ENCODE data around the gene CAPNS2.
"Not testable (repeated sequence)": the region's sequence is repeated elsewhere in the genome, so short reads cannot be mapped to it uniquely, and the experiment has no call there.

The CAPNS2 gene

DNA sequence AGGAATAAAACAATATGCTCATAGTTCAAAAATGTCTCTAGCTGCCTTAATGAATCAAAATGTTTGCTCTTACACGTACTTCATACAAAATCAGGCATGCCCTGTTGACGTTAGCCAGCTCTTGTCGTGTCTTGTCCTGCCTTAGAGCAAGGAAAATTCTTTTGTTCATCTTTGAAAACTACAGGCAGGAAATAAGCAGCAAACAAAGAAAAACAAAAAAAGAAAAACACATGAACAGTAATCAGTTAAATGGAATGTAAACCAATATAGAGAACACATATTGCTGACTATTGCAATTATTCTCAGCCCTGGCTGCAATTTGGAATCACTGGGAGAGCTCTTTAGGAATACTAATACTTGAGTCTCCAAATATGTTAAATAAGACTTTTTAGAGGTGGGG lies 1.7 kb downstream of the CAPNS2 start:
- DNase-seq (ENCODE audit: low read depth), result no peak

DNA sequence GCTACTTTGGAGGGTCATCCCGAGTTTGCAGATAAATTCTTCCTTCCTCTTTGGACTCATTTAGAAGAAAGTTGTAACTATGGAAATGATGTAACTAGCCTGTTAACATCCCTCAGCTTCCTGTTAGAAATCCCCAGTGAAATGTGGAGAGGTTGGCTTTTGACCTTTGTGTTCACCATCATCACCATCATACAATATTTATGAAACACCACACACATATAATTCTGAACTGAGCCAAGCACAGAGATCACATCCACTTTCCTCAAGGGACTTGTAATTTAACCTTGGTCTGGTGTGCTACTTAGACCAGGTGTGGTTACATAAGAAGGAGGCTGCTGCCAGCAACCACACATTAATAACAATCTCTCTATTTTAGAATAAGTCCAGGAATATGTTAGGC lies 2.5 kb downstream of the CAPNS2 start:
- no peak for DNase-seq (ENCODE audit: low read depth)

DNA sequence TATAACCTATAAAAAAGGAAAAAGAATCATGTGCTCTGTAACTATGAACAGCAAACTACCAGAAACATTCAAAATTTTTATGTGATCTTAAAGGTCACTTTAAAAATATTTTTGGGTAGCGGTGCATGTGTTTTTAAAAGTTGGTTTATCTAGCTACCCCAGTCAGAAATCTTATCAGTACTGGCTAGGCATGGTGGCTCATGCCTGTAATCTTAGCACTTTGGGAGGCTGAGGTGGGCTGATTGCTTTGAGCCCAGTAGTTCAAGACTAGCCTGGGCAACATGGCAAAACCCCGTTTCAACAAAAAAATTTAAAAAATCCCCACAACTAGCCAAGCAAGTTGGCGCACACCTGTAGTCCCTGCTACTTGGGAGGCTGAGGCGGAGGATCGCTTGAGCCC lies 3.7 kb downstream of the CAPNS2 start:
- no peak for DNase-seq (ENCODE audit: low read depth)

DNA sequence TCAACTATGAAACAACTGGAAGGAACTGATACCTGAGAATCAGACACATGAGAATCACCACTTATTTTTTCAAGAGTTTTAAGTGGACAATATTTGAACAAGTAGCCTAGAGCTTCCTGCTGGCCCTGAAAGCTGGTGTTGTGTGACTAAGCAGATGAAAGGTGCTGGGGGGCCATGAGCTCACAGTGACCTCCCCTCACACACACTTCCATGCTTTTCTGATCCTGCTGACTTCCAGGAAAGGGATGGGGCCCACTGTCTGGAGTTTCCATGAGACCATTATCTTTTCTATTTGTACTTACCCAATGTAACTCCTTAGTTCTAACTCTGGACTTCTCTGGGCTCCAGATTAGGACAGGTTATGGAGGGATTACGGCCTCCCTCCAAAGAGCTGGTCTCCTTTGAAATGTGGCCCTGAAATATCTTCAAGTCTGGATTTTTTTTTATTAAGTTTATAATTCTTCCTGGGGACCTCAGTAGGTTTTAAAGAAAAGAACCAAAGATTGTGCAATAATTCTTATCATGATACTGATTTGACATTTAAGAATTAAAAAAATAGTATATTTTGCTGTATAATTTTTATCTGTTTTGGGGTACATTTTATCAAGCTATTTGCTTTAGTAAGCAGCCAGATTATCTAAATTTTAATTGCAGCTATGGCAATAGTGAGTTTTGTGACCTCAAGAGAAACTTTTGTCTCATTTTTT lies 4.9 kb downstream of the CAPNS2 start:
- no peak for DNase-seq (ENCODE audit: low read depth)

DNA sequence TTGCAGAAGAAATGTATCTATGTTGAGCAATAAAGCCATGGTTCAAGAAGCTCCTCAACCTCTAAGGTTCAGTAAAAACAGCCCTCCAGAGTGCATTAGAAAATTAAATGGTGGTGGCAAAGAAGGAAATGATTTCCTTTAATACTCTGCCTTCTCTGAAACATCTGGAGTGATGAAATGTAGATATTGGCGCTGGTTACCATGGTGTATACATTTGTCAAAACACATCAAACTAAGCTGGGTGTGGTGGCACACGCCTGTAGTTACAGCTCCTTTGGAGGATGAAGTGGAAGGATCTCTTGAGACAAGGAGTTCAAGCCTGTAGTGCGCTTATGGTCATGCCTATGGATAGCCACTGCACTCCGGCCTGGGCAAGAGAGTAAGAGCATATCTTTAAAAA lies 6.0 kb downstream of the CAPNS2 start:
- no peak for DNase-seq (ENCODE audit: low read depth)

DNA sequence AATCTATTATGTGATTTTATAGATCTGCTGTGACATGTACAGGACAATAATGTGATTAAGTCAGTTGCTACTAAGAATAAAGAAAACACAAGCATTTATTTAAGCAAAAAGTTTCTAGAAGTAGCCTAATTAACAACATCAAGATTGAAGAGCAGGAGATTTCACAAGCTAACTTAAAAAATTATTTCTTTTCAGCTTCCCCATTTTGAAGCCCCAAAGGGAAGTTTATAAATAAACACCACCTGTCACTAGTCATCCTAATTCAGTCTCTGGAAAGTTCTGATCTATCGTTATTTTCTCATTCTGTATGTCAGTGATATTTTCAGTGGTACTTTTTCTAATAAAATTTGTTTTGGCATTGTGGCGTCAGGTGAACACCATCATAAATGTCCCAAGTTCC lies 8.3 kb downstream of the CAPNS2 start:
- no peak for DNase-seq (ENCODE audit: low read depth)

DNA sequence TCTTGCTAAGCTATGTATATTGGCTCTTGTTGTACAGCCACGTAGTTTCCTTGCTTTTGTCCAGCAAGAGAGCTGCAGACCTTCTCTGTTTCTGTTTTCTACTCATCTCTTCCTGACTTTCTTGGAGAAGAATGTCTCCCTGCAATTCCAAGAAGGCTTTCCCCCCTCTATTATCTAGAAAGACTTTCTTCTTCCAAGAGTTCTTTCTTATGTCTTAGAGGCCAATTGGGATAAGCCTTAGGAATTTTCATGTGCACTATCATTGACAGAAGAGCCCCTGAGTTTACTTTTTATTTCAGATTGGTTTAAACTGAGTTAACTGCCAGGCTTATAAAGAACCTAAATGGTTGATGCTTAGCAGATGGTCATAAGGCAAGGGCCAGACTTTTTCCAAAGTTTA lies 9.0 kb downstream of the CAPNS2 start:
- DNase-seq (ENCODE audit: low read depth), result no peak

DNA sequence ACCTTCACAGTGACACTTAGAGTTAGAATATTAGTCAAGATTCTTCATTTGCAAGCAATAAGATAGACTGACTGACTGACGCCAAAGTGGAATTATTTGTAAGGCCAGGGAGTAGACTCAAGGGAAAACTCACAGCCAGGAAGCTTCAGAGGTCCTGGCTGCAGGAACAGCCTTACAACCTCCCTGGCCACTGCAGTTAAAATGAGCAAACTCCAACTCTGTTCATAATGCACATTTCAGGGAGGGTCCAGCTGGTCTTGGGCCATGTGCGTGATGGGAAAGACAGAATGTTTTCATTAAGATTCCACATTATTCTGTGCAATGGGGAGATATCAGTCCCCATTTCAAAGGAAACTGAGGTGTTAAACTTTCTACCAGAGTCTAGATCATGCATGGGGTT lies 9.9 kb downstream of the CAPNS2 start:
- DNase-seq (ENCODE audit: low read depth), result no peak

DNA sequence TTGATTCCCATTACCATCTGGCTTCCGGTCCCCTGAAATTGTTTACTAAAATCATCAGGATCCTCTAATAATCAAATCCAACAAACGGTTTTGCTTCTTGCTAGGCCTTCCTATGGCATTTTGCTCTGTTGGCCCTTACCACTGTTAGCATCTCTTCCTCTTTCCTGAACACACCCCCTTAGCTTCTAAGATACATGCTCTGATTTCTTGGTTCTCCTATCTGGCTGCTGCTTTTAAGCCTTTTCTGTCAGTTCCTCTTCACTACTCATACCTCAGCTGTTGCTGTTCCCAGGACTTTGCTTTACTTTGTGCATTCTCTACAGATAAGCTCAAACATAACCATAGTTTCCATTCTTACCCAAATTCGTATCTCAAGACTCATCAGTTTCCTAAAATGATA lies 11.4 kb downstream of the CAPNS2 start:
- no peak for DNase-seq (ENCODE audit: low read depth)

DNA sequence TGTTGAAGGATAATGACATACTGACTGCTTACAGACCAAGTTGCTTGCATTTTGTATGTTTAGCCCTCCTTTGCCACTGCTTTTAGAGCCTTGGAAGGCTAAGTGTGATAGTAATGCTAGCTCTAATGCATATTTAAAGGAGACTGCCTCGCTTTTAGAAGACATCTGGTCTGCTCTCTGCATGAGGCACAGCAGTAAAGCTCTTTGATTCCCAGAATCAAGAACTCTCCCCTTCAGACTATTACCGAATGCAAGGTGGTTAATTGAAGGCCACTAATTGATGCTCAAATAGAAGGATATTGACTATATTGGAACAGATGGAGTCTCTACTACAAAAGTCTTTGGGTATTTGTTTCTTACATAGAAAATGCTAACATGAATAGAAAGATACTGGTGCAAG lies 19.1 kb downstream of the CAPNS2 start:
- DNase-seq (ENCODE audit: low read depth), result no peak

DNA sequence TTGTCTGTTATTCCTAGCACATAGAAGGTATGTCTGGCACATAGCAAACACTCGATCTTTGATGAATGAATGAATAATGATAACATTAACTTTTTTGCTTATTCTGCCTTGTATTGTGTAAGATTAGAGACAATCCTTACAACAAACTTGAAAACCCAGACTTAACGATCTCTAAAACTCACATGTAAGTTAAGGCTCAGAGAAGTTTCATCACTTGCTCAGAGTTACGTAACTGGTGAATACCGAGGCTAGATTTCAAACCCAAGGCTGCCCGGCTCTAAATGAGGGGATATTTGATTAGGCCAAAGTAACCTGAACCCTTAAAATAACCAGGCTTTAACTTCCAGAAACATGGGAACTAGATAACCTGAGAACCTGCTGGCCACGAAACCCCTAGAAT lies 22.3 kb downstream of the CAPNS2 start:
- no peak for DNase-seq (ENCODE audit: low read depth)

DNA sequence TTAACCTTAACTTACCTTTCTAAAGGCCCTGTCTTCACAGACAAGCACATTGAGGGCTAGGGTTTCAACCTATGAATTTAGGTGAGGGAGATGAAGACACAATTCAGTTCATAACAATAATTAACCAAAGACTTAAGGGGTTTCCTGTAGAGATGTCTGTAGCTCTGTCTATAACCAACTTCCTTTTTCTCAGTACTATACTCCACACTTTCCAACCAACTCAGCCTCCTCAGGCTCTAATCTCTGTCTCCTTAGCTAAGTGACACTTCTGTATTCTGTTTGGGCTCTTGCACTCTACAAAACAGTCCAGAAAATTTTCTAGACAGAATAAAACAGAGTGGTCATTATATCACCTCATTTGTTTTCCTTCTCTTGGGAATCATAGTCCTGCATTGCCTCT lies 25.8 kb downstream of the CAPNS2 start:
- no peak for DNase-seq (ENCODE audit: low read depth)

DNA sequence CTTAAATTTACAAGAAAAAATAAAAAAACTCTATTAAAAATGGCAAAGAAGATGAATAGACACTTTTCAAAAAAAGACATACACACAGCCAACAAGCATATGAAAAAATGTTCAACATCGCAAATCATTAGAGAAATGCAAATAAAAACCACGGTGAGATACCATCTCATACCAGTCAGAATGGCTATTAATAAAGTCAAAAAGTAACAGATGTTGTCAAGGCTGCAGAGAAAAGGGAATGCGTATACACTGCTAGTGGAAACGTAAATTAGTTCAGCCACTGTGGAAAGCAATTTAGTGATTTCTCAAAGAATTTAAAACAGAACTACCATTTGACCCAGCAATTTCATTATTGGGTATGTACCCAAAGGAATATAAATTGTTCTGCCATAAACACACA lies 31.4 kb downstream of the CAPNS2 start:
- no peak for DNase-seq (ENCODE audit: low read depth)

DNA sequence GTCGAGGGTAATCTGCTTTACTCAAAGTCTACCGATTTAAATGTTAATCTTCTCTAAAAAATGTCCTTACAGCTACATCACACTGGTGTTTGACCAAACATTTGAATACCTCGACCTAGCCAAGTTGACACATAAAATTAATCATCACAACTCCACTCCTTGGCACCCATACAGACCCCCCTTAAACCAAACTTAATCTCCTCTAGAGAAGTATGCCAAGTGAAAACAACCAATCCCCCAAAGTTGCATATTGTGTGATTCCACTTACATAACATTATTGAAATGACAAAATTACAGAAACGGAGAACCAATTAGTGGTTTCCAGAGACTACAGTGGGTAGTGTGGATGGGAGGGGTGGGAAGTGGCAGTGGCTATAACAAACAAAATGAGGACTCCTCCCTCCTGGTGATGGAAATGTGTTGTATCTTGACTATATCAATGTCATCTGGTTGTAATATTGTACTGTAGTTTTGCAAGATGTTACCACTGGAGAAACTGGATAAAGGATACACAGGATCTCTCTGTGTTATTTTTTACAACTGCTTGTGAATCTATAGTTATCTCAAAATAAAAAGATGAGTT lies 39.4 kb downstream of the CAPNS2 start:
- no peak for DNase-seq (ENCODE audit: low read depth)

DNA sequence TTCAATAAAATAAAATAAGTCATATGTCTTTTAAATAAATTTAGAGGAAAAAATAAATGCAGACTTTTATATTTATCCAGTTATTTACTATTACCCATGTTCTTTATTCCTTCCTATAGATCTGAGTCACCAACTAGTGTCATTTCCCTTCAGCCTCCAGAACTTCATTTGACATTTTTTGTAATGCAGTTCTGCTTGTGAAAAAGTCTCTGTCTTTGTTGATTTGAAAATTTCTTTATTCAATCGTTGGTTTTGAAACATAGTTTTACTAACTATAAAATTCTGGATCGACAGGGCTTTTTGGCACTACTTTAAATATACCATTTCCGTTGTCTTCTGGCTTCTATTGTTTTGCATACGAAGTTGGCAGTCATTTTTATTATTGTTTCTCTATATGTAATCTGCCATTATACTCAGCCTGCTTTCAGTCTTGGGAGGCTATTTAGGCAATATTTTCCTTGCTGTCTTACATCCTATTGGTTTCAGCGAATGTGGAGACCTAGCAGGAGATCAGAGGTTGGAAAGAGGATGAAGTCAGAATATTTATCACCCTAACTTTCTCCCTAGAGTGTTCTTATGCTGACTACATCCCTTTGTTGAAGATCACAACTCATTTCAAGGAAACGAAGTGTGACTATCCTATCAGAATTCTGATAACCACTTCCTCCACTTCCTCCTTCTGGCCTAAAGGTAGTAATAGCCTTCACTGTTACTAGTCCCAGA lies 47.3 kb downstream of the CAPNS2 start:
- DNase-seq (ENCODE audit: low read depth), result no peak

DNA sequence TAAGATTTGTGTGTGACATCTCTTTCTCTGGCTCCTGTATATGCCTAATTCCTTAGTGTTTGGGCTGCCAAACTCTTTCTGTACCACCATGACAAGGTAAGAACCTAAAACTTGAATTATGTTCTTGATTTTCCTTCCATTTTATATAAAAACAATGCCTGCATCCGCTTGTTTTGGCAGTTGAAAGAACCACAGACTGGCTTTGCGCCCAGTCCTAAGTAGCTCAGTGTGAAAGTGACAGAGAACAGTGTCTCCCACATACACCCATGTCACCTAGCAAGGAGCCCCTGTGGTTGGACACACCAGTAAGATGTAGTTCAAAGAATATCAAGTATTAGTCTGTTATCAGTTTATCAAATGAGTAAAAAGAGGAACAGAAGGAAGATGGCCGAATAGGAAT lies 48.6 kb downstream of the CAPNS2 start:
- no peak for DNase-seq (ENCODE audit: low read depth)

DNA sequence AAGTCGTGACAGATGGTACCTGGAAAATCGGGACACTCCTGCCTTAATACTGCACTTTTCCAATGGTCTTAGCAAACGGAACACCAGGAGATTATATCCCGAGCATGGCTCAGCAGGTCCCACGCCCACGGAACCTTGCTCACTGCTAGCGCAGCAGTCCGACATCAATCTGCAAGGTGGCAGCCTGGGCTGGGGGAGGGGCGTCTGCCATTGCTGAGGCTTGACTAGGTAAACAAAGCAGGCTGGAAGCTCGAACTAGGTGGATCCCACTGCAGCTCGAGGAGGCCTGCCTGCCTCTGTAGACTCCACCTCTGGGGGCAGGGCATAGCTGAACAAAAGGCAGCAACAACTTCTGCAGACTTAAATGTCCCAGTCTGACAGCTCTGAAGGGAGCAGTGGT lies 49.2 kb downstream of the CAPNS2 start:
- not testable (repeated sequence) for DNase-seq (ENCODE audit: low read depth)
